Adrenal gland (tissue), 5 donors: ENCODE measurements around the gene LDLRAP1.

ENCODE experiments used
- POLR2A ChIP-seq, 2 donors: fragments of 450-650 bp; IDR thresholded peaks; one replicate each; pipeline ENCODE4 v1.6.1; 2017; ENCODE audit warnings: antibody characterized with exemption in 2 of 2, mild to moderate bottlenecking in 2 of 2, moderate library complexity in 1 of 2
- TF ChIP-seq, protein P1 (sequence below), 6 experiments: fragments of 450-650 bp in 4 of 6; fragments of 200-600 bp in 2 of 6; sonication (generic) in 1 of 6; IDR thresholded peaks; 1 replicate in 5 of 6; 2 replicates in 1 of 6; pipeline versions ENCODE4 v1.5.1 to v1.8.0; 2016 to 2021; ENCODE audit warnings: antibody characterized with exemption in 6 of 6, mild to moderate bottlenecking in 2 of 6, moderate library complexity in 1 of 6
- donor health status: DM: no; HTN: no; CAD: no.

DNA sequence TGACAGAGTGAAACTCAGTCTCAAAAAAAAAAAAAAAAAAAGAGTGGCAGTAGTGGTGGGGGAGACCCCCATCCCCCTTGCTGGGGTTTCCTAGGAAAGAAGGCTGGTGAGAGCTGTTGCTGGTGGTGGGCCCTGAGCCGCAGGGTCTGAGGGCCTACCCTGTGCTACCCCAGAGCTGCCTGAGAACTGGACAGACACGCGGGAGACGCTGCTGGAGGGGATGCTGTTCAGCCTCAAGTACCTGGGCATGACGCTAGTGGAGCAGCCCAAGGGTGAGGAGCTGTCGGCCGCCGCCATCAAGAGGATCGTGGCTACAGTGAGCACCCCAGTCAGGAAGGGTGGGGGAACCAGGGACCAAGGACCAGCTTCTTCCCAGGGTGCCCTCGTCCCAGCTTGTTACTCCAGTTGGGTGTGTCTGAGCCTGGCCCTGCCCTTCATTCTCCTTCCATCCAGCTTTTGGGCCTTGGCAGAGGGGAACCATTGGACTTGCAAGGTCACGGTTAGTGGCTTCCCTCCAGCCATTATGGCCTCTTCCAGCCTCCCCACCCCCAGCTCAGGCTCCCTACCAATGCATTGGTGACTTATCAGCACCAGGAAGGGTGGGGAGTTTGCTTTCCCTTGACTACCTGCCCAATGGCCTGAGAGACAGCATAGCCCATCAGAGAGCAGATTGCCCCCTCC lies 10.5 kb downstream of the LDLRAP1 start:
- TF ChIP-seq, protein P1, sequence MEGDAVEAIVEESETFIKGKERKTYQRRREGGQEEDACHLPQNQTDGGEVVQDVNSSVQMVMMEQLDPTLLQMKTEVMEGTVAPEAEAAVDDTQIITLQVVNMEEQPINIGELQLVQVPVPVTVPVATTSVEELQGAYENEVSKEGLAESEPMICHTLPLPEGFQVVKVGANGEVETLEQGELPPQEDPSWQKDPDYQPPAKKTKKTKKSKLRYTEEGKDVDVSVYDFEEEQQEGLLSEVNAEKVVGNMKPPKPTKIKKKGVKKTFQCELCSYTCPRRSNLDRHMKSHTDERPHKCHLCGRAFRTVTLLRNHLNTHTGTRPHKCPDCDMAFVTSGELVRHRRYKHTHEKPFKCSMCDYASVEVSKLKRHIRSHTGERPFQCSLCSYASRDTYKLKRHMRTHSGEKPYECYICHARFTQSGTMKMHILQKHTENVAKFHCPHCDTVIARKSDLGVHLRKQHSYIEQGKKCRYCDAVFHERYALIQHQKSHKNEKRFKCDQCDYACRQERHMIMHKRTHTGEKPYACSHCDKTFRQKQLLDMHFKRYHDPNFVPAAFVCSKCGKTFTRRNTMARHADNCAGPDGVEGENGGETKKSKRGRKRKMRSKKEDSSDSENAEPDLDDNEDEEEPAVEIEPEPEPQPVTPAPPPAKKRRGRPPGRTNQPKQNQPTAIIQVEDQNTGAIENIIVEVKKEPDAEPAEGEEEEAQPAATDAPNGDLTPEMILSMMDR (IDR thresholded peaks at IDR 0.05), result no peak
- no peak for TF ChIP-seq POLR2A (IDR thresholded peaks at IDR 0.05)
